GM21423 (cell line): Measurements from ENCODE around the gene SLC22A23.
"Not testable (repeated sequence)": the region's sequence is repeated elsewhere in the genome, so short reads cannot be mapped to it uniquely, and the experiment has no call there.

ENCODE experiments used
- ATAC-seq: cut with Tn5 transposase; IDR thresholded peaks from one replicate; pipeline ENCODE4 v1.9.1; 2021; ENCODE audit warnings: mild to moderate bottlenecking, moderate library complexity; ENCODE audit not compliant: unreplicated experiment

The SLC22A23 gene

GRCh38 chr6:3389390-3390167, 67.3 kb downstream of the SLC22A23 start:
- no peak for ATAC-seq

- no peak for ATAC-seq
These were observed 68.1 kb downstream of the SLC22A23 start for GRCh38 chr6:3388786-3389185.

- ATAC-seq: no peak
These were observed 70.4 kb downstream of the SLC22A23 start for GRCh38 chr6:3386374-3386857.

- ATAC-seq: no peak
These were observed 71.1 kb downstream of the SLC22A23 start for GRCh38 chr6:3385660-3386151.

- not testable (repeated sequence) for ATAC-seq
These were observed 71.7 kb downstream of the SLC22A23 start for GRCh38 chr6:3385181-3385580.

GRCh38 chr6:3384241-3385143, 72.4 kb downstream of the SLC22A23 start:
- no peak for ATAC-seq

GRCh38 chr6:3383525-3383924, 73.3 kb downstream of the SLC22A23 start:
- ATAC-seq: no peak

GRCh38 chr6:3382326-3383279, 74.2 kb downstream of the SLC22A23 start:
- no peak for ATAC-seq

GRCh38 chr6:3381233-3381921, 75.5 kb downstream of the SLC22A23 start:
- ATAC-seq: no peak

- no peak for ATAC-seq
These were observed 76.3 kb downstream of the SLC22A23 start for GRCh38 chr6:3380344-3381232.

- ATAC-seq: no peak
These were observed 77.3 kb downstream of the SLC22A23 start for GRCh38 chr6:3379482-3380060.

- not testable (repeated sequence) for ATAC-seq
These were observed 78.0 kb downstream of the SLC22A23 start for GRCh38 chr6:3378808-3379207.

- not testable (repeated sequence) for ATAC-seq
These were observed 78.5 kb downstream of the SLC22A23 start for GRCh38 chr6:3378398-3378782.

GRCh38 chr6:3377536-3378397, 79.1 kb downstream of the SLC22A23 start:
- ATAC-seq: no peak

- no peak for ATAC-seq
These were observed 79.8 kb downstream of the SLC22A23 start for GRCh38 chr6:3376893-3377535.

GRCh38 chr6:3376064-3376463, 80.8 kb downstream of the SLC22A23 start:
- no peak for ATAC-seq

GRCh38 chr6:3373597-3374203, 83.2 kb downstream of the SLC22A23 start:
- ATAC-seq: no peak
